KMS-11 (cell line): ENCODE results near the gene RBFOX2.

Experiments used
- H2AFZ ChIP-seq: fragments of 200-600 bp; sonication (generic); 2 replicates; pipeline ENCODE4 v1.6.1; 2016; ENCODE audit warnings: antibody characterized with exemption, mixed run types, low read depth
- H3K27ac ChIP-seq: fragments of 200-600 bp; sonication (generic); 2 replicates; pipeline ENCODE4 v1.6.1; 2016; ENCODE audit warnings: mild to moderate bottlenecking, mixed run types
- H3K27me3 ChIP-seq: fragments of 200-600 bp; sonication (generic); 2 replicates; pipeline ENCODE4 v1.6.1; 2017; ENCODE audit warnings: mild to moderate bottlenecking, low read depth, mixed run types, moderate library complexity; ENCODE audit not compliant: insufficient read depth
- H3K36me3 ChIP-seq: fragments of 200-600 bp; sonication (generic); 2 replicates; pipeline ENCODE4 v1.6.1; 2017; ENCODE audit warnings: mild to moderate bottlenecking, mixed run types; ENCODE audit not compliant: insufficient read depth
- H3K4me1 ChIP-seq: fragments of 200-600 bp; sonication (generic); 2 replicates; pipeline ENCODE4 v1.6.1; 2016; ENCODE audit warnings: mild to moderate bottlenecking, low read depth, mixed run types; ENCODE audit not compliant: poor library complexity, severe bottlenecking
- H3K4me2 ChIP-seq: fragments of 200-600 bp; sonication (generic); 2 replicates; pipeline ENCODE4 v1.7.0; 2016; ENCODE audit warnings: mild to moderate bottlenecking, mixed run types
- H3K4me3 ChIP-seq: fragments of 200-600 bp; sonication (generic); IDR thresholded peaks from 2 replicates; pipeline ENCODE4 v1.6.1; 2017; ENCODE audit warnings: low read depth, low read length, mixed read lengths; ENCODE audit not compliant: insufficient read depth
- H3K79me2 ChIP-seq: fragments of 200-600 bp; sonication (generic); 2 replicates; pipeline ENCODE4 v1.6.1; 2016; ENCODE audit warnings: low read depth, mixed run types; ENCODE audit not compliant: insufficient read depth
- H3K9ac ChIP-seq: fragments of 200-600 bp; sonication (generic); 2 replicates; pipeline ENCODE4 v1.6.1; 2016; ENCODE audit warnings: mild to moderate bottlenecking, mixed run types
- H4K20me1 ChIP-seq: fragments of 200-600 bp; sonication (generic); 2 replicates; pipeline ENCODE4 v1.6.1; 2016; ENCODE audit warnings: mild to moderate bottlenecking, mixed run types; ENCODE audit not compliant: insufficient read depth
- CTCF ChIP-seq: fragments of 200-600 bp; sonication (generic); conservative IDR thresholded peaks from 2 replicates; pipeline ENCODE4 v1.6.1; 2017; ENCODE audit warnings: low read depth, mild to moderate bottlenecking, antibody characterized with exemption, low read length, moderate library complexity, mixed read lengths

Gene RBFOX2

DNA sequence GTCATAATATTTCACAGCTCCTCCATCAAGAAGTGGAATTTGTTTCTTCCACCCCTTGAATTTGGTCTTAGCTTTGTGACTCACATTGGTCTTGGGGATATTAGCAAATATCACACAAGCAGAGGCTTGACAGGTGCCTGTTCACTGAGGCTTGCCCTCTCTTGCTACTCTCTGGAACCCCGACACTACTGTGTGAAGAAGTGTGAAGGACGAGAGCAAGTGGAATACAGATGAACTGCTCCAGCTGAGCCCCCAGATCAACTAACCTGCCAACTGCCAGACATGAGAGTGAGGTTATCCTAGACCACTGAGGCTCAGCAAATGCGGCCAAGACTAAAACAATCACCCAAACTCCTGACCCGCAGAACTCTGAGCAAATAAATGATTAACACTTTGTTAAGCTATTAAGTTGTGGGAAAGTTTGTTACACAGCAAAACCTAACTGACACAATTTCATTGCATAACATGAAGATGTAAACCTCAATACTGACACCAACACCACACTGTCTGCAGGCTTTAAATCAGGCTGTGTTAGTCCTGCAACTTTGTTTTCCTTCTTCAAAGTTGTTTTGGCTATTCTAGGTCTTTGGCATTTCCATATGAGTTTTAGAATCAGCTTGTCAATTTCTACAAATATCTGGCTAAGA is 168.4 kb downstream of the RBFOX2 start:
- peak overlapping the region; percentile 71 for H3K27ac ChIP-seq
- no peaks in the 10 kb centered on the region for H3K79me2 ChIP-seq
- H3K4me1 ChIP-seq: peaks cover 72% of the 10 kb centered on the region
- H3K4me2 ChIP-seq: peak overlapping the region; percentile 69
- H3K36me3 ChIP-seq: no peaks in the 10 kb centered on the region
- peak overlapping the region; percentile 22; the same call in 1 of the 2 replicates for H3K9ac ChIP-seq
- 0 out of 2 replicates have a peak overlapping the region, but pooled peaks have one; percentile 35 for H2AFZ ChIP-seq
- no peak overlapping the region for H3K4me3 ChIP-seq
- no peak for TF ChIP-seq CTCF
- H4K20me1 ChIP-seq: no peaks in the 10 kb centered on the region
- H3K27me3 ChIP-seq: no peaks in the 10 kb centered on the region

DNA sequence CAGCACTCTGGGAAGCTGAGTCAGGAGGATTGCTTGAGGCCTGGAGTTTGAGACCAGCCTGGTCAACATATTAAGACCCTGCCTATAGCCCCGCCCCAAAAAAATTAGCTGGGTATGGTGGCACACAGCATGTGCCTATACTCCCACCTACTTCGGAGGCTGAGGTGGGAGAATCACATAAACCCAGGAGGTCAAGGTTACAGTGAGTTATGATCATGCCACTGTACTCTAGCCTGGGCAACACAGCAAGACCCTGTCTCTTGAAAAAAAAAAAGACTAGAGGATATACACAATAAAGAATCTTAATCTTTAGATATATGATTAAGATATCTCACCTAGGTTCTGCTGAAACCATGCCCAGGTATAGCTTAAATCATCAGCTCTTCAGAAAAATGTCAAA is 174.3 kb downstream of the RBFOX2 start:
- Histone ChIP-seq H3K27me3 (no peaks in the 10 kb centered on the region), H3K79me2 (no peaks in the 10 kb centered on the region)

DNA sequence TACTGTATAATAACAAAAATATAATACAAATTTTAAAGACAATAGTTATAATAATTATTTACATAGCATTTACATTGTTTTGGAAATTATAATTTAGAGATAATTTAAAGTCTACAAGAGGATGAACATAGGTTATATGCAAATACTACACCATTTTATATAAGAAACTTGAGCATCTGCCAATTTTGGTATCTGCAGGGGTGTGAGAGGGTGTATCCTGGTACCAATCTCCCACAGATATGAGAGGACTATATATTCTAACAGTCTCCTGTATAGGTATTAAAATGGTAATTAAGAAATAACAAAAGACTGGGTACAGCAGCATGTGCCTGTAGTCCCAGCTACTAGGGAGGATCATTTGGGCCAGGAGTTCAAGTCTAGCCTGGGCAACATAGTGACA is 176.5 kb downstream of the RBFOX2 start:
- H3K9ac ChIP-seq: no peak overlapping the region
- no peak overlapping the region for H3K27ac ChIP-seq
- H3K27me3 ChIP-seq: no peaks in the 10 kb centered on the region
- no peak for TF ChIP-seq CTCF
- H3K4me1 ChIP-seq: peaks cover 10% of the 10 kb centered on the region
- no peak overlapping the region for H3K4me3 ChIP-seq
- H3K79me2 ChIP-seq: 0 out of 2 replicates have a peak, but pooled peaks cover 4% of the 10 kb centered on the region
- no peaks in the 10 kb centered on the region for H3K36me3 ChIP-seq
- H4K20me1 ChIP-seq: no peaks in the 10 kb centered on the region
- no peak overlapping the region for H3K4me2 ChIP-seq
- H2AFZ ChIP-seq: no peak overlapping the region

More for the DNA sequence above, 174.3 kb downstream of the RBFOX2 start:
- H3K9ac ChIP-seq: no peak overlapping the region
- no peak overlapping the region for H2AFZ ChIP-seq
- no peak for TF ChIP-seq CTCF
- H3K4me1 ChIP-seq: peaks cover 23% of the 10 kb centered on the region
- no peak overlapping the region for H3K27ac ChIP-seq
- H3K4me3 ChIP-seq: no peak overlapping the region
- no peak overlapping the region for H3K4me2 ChIP-seq
- H3K36me3 ChIP-seq: no peaks in the 10 kb centered on the region
- H4K20me1 ChIP-seq: no peaks in the 10 kb centered on the region

- H3K4me2 ChIP-seq: no peak overlapping the region
- no peak overlapping the region for H3K4me3 ChIP-seq
These were observed 177.8 kb downstream of the RBFOX2 start for GRCh38 chr22:35850831-35851230.

More at GRCh38 chr22:35850831-35851230, 177.8 kb downstream of the RBFOX2 start:
- Histone ChIP-seq H3K9ac (no peak overlapping the region), H3K27me3 (no peaks in the 10 kb centered on the region), H2AFZ (no peak overlapping the region), H3K79me2 (0 out of 2 replicates have a peak, but pooled peaks cover 4% of the 10 kb centered on the region), H3K36me3 (no peaks in the 10 kb centered on the region), H3K4me1 (peaks cover 10% of the 10 kb centered on the region), H4K20me1 (no peaks in the 10 kb centered on the region), H3K27ac (no peak overlapping the region)
- TF ChIP-seq CTCF: no peak
